Measurements from ENCODE around the gene DUT. TPM values are rescaled to one million over a fixed set of nuclear protein-coding genes. Genes with fewer than 3 reads are reported as not detected.

The DUT gene
- polyA plus RNA-seq, 3 donors = 43.8 to 71.9 (median 62.3) TPM

- intact Hi-C loops (cut with micrococcal nuclease) = no loop called here
- Histone ChIP-seq H3K79me2 (ENCODE audit: insufficient read depth, low read length) (no peaks in the 10 kb centered on the region), H3K9ac (ENCODE audit: insufficient read depth, low read length, poor library complexity, severe bottlenecking) (no peak overlapping the region), H3K36me3 (replicated peaks in 1 of 2; ENCODE audit: control insufficient read depth in 1 of 2, insufficient read depth in 2 of 2, low read length in 2 of 2) (no peaks in the 10 kb centered on the region), H3K9me3 (replicated peaks in 1 of 2; ENCODE audit: control insufficient read depth in 1 of 2, insufficient read depth in 1 of 2, low read length in 2 of 2) (peaks cover 0 to 5% of the 10 kb centered on the region in 2 donors), H4K20me1 (ENCODE audit: insufficient read depth, low read length) (no peaks in the 10 kb centered on the region), H3K27me3 (ENCODE audit: control insufficient read depth in 2 of 2, insufficient read depth in 2 of 2, low read length in 2 of 2) (no peaks in the 10 kb centered on the region), H3K4me2 (replicated peaks; ENCODE audit: extremely low read depth, low read length, poor library complexity, severe bottlenecking) (no peak overlapping the region), H3K4me1 (ENCODE audit: control insufficient read depth in 1 of 2, insufficient read depth in 2 of 2, low read length in 2 of 2) (no peaks in the 10 kb centered on the region), H2AFZ (ENCODE audit: insufficient read depth, low read depth, low read length, poor library complexity, severe bottlenecking) (no peak overlapping the region), H3K4me3 (replicated peaks in 1 of 3; ENCODE audit: low read depth in 2 of 3, low read length in 3 of 3) (no peak overlapping the region), H3K27ac (ENCODE audit: low read depth in 1 of 2, low read length in 2 of 2) (no peak overlapping the region)
- Mint-ChIP-seq H3K27ac (no peak overlapping the region), H3K4me1 (peaks cover 8% of the 10 kb centered on the region), H3K9me3 (peaks cover 2 to 8% (median 5%) of the 10 kb centered on the region in 7 donors), H3K27me3 (ENCODE audit: low read depth in 3 of 3) (peaks cover 3 to 5% (median 4%) of the 10 kb centered on the region in 3 donors), H3K36me3 (no peaks in the 10 kb centered on the region), H3K4me3 (no peak overlapping the region)
- no peak for DNase-seq
- WGBS (ENCODE audit: insufficient coverage) = no CpG with 5 or more reads among the region's 3 CpGs
- TF ChIP-seq CTCF (IDR thresholded peaks at IDR 0.05) = no peak
Measured at GRCh38 chr15:48370460-48370859, 39.2 kb downstream of the DUT start.

GRCh38 chr15:48371550-48371949 is 40.3 kb downstream of the DUT start:
- Mint-ChIP-seq H3K36me3 (no peaks in the 10 kb centered on the region), H3K27me3 (ENCODE audit: low read depth in 3 of 3) (peaks cover 3 to 5% (median 4%) of the 10 kb centered on the region in 3 donors), H3K4me1 (peaks cover 8% of the 10 kb centered on the region), H3K4me3 (no peak overlapping the region), H3K9me3 (peaks cover 3 to 17% (median 9%) of the 10 kb centered on the region in 7 donors), H3K27ac (no peak overlapping the region)
- Histone ChIP-seq H3K4me3 (replicated peaks in 1 of 3; ENCODE audit: low read depth in 2 of 3, low read length in 3 of 3) (no peak overlapping the region), H3K4me1 (ENCODE audit: control insufficient read depth in 1 of 2, insufficient read depth in 2 of 2, low read length in 2 of 2) (no peaks in the 10 kb centered on the region), H2AFZ (ENCODE audit: insufficient read depth, low read depth, low read length, poor library complexity, severe bottlenecking) (no peak overlapping the region), H3K9me3 (replicated peaks in 1 of 2; ENCODE audit: control insufficient read depth in 1 of 2, insufficient read depth in 1 of 2, low read length in 2 of 2) (peaks cover 0 to 5% of the 10 kb centered on the region in 2 donors), H3K79me2 (ENCODE audit: insufficient read depth, low read length) (no peaks in the 10 kb centered on the region), H3K36me3 (replicated peaks in 1 of 2; ENCODE audit: control insufficient read depth in 1 of 2, insufficient read depth in 2 of 2, low read length in 2 of 2) (no peaks in the 10 kb centered on the region), H3K4me2 (replicated peaks; ENCODE audit: extremely low read depth, low read length, poor library complexity, severe bottlenecking) (no peak overlapping the region), H3K27ac (ENCODE audit: low read depth in 1 of 2, low read length in 2 of 2) (no peak overlapping the region), H4K20me1 (ENCODE audit: insufficient read depth, low read length) (no peaks in the 10 kb centered on the region), H3K9ac (ENCODE audit: insufficient read depth, low read length, poor library complexity, severe bottlenecking) (no peak overlapping the region), H3K27me3 (ENCODE audit: control insufficient read depth in 2 of 2, insufficient read depth in 2 of 2, low read length in 2 of 2) (no peaks in the 10 kb centered on the region)
- WGBS (ENCODE audit: insufficient coverage) = 91% methylated on average over 1 of the region's 2 CpGs
- no peak for DNase-seq
- TF ChIP-seq CTCF (IDR thresholded peaks at IDR 0.05) = no peak
- intact Hi-C loops (cut with micrococcal nuclease) = no loop called here
